Prostate gland (tissue), 2 donors: Measurements from ENCODE around the gene ARCN1.

Source experiments
- POLR2A ChIP-seq: fragments of 450-650 bp; IDR thresholded peaks from one replicate; pipeline ENCODE4 v1.6.1; 2016; ENCODE audit warnings: antibody characterized with exemption, mild to moderate bottlenecking
- TF ChIP-seq, protein P1 (sequence below), 4 experiments: fragments of 200-600 bp in 2 of 4; fragments of 450-650 bp in 2 of 4; sonication (generic) in 2 of 4; IDR thresholded peaks; 1 replicate in 3 of 4; 2 replicates in 1 of 4; pipeline ENCODE4 v1.5.1; 2016 to 2019; ENCODE audit warnings: antibody characterized with exemption in 4 of 4, mild to moderate bottlenecking in 2 of 4, moderate library complexity in 2 of 4

- no peak for TF ChIP-seq POLR2A
- TF ChIP-seq, protein P1, sequence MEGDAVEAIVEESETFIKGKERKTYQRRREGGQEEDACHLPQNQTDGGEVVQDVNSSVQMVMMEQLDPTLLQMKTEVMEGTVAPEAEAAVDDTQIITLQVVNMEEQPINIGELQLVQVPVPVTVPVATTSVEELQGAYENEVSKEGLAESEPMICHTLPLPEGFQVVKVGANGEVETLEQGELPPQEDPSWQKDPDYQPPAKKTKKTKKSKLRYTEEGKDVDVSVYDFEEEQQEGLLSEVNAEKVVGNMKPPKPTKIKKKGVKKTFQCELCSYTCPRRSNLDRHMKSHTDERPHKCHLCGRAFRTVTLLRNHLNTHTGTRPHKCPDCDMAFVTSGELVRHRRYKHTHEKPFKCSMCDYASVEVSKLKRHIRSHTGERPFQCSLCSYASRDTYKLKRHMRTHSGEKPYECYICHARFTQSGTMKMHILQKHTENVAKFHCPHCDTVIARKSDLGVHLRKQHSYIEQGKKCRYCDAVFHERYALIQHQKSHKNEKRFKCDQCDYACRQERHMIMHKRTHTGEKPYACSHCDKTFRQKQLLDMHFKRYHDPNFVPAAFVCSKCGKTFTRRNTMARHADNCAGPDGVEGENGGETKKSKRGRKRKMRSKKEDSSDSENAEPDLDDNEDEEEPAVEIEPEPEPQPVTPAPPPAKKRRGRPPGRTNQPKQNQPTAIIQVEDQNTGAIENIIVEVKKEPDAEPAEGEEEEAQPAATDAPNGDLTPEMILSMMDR (IDR thresholded peaks at IDR 0.05): no peak
Measured at GRCh38 chr11:118605116-118605867, 33.1 kb downstream of the ARCN1 start.
